NOMO-1 treated with dmso at 0.1 percent for 144 hours (cell line): ENCODE results near the gene SLC25A21.

ENCODE experiments used
- DNase-seq: peaks from one replicate; lab custom pipeline; 2025; ENCODE audit not compliant: unreplicated experiment; lab: John Stamatoyannopoulos, UW

SLC25A21 gene

GRCh38 chr14:37144729-37145363 is 27.6 kb downstream of the SLC25A21 start:
- no peak for DNase-seq

- DNase-seq = no peak
Measured at GRCh38 chr14:37143475-37143874, 28.9 kb downstream of the SLC25A21 start.

- DNase-seq = no peak
Measured at GRCh38 chr14:37142835-37143401, 29.5 kb downstream of the SLC25A21 start.

DNA sequence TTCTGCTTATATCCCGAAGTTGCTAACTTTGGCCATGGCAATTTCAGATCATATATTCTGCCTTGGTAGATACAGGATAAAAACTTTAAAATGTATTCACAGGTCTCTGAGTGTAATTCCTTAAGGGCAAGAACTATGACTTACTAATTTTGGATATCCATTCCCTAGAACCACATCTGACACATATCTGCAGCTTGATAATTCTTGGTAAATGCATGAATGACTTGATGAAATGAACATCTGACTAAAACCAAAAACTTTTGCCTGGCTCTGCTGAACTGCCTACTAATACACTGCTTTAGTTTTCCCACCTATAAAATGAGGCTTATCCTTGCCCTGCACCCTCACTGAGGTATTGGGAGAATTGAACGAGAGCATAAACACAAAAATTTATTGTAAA is 32.2 kb downstream of the SLC25A21 start:
- DNase-seq = no peak

GRCh38 chr14:37139710-37140109 is 32.7 kb downstream of the SLC25A21 start:
- no peak for DNase-seq

- no peak for DNase-seq
Measured at GRCh38 chr14:37138898-37139297, 33.5 kb downstream of the SLC25A21 start.

DNA sequence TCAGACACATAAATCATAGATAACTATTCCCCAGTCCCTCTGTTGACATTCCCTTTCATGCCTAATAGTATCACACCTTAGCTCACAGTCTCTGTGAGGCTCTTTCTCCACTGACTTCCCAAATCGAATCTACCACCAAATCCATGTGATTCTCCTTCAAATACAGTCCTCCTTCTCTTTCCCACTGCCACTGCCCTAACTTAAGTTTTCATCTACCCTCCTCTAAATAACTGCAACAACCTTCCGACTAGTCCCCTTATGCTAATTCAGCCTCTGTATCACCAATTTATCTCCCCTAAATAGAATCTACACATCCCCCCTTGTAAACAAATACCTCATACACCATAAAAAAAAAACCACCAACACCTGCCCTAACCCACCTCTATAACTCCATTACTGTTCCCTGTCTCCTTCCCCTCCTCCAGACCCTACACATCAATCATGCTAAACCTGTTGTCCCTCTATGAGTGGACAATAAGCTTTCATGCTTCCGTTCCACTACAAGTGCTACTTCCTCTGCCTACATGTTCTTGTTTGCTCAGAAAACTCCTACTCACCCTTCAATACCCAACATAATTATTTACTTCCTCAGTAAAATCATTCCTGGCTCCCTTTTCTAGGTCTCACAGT is 39.0 kb downstream of the SLC25A21 start:
- DNase-seq = no peak

DNA sequence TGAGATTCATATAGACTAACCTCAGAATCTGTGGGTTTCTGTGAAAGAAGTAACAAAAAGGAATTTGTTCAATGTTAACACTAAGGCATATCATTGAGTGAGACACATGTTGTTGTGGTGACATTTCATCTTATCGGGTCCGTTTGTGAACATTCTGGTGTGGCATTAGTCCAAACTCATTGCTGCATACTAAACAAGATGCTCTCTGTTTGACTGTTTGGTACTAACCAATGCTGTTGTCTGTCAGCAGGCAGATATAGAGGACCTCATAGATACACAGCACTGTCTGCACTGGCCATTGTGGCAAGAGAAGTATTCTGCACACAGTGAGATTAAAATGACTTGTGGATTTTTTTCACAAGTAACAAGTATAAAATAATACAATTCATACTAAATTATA is 41.2 kb downstream of the SLC25A21 start:
- DNase-seq = no peak

DNA sequence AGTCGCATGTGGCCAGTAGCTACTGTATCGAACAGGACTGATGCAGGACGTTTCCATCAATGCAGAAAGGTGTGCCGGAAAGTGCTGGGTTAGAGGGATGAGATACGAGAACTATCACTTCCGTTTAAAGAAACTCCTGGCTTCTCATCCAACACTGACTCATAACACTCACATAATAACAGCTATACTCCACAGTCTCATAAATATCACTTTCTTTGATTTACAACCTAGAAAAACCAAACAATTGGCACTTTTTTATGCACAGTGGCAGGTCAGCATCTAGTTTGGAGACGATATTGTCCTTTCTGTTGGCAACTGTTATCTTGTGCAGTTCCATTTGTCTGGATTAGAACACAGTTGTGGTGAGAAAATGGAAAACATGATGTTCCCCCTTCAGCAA is 43.4 kb downstream of the SLC25A21 start:
- DNase-seq = no peak

GRCh38 chr14:37124614-37125013 is 47.8 kb downstream of the SLC25A21 start:
- DNase-seq = no peak

- DNase-seq = no peak
Measured at GRCh38 chr14:37122919-37123639, 49.3 kb downstream of the SLC25A21 start.

- no peak for DNase-seq
Measured at GRCh38 chr14:37122288-37122687, 50.1 kb downstream of the SLC25A21 start.

GRCh38 chr14:37118673-37119366 is 53.6 kb downstream of the SLC25A21 start:
- no peak for DNase-seq

- DNase-seq = no peak
Measured at GRCh38 chr14:37116933-37117849, 55.2 kb downstream of the SLC25A21 start.

DNA sequence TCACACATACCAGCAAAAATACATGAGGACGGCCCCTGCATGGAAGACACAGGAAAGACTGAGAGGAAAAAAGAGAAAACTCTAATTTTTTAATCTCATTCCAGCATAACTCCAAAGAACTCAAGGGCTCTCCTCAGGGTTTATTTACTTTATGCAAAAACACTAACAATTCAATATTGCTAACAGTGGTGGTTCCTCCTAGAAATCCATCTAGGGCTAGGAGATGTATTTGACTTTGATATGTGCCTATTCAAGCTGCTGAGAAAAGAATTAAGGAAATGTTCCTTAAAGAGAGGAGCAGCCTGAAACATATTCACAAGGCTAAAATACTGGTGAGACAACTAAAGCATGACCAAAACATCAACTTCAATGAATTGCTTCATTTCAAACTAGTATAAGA is 57.0 kb downstream of the SLC25A21 start:
- DNase-seq = no peak

GRCh38 chr14:37114559-37114958 is 57.8 kb downstream of the SLC25A21 start:
- no peak for DNase-seq

DNA sequence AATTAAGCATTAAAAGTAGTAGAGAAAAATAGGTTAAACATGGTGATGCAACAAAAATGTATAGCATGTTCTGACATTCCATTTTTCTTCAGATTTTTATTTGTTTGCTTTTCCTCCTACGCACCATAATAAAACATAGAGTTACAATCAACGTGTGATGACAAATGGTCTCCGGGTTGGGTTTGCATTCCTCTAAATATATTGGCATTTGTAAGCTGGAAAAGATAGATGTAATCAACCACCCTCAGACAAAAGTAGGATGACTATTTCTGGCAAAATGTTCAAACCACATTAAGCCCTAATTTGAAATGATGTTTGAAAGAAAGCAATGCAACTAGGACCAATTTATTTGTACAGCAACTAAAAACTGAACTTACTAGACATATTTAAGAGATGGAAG is 58.4 kb downstream of the SLC25A21 start:
- no peak for DNase-seq

DNA sequence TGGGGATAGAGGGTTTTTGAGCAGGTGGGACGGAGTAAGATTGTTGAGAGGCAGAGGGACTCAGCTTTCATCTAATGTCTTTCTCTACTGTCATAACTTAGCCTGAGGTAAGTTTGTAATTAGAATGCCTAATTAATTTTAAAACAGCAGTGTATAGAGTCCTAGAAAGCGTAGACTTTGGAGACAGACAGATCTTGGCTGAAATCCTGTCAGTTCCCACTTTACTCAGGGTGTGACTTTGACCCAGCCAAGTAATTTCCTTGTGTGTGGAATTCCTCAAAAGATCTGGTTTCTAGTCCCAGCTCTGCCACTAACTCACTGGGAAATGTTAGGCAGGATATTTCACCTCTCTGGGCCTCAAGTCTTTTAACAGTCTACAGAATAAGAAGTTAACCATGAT is 74.3 kb downstream of the SLC25A21 start:
- no peak for DNase-seq

- DNase-seq = no peak
Measured at GRCh38 chr14:37094502-37094901, 77.9 kb downstream of the SLC25A21 start.

DNA sequence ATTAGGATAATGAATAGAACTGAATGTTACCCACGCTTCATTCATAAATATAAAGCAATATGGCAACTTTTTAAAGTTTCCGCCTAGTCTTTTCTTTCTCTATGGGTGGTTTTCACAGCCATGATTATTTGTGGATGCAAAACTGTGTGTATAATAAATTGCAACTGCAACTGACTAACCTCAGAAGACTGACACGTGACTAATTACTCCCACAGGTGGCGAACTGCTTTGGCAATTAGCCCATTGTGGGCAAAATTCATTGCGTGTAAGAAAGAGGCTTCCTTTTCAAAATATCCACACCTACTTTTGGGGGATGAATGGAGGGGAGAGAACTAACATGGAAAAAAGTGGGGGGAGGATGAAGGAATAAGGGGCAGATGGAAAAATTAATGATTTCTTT is 79.0 kb downstream of the SLC25A21 start:
- no peak for DNase-seq
